IPS-18a (cell line): ENCODE results near the gene POLR3E.
"Not testable (repeated sequence)": the region's sequence is repeated elsewhere in the genome, so short reads cannot be mapped to it uniquely, and the experiment has no call there.

Experiments used
- H3K27ac ChIP-seq: one replicate; pipeline ENCODE4 v1.5.1; 2013; ENCODE audit warnings: low read length
- H3K27me3 ChIP-seq: one replicate; pipeline ENCODE4 v1.6.1; 2013; ENCODE audit warnings: mild to moderate bottlenecking, low read length; ENCODE audit not compliant: control insufficient read depth, insufficient read depth
- H3K36me3 ChIP-seq: one replicate; pipeline ENCODE4 v1.6.1; 2013; ENCODE audit warnings: low read depth, low read length; ENCODE audit not compliant: control insufficient read depth
- H3K4me1 ChIP-seq: one replicate; pipeline ENCODE4 v1.6.1; 2013; ENCODE audit warnings: low read depth, low read length; ENCODE audit not compliant: control insufficient read depth
- H3K4me3 ChIP-seq: one replicate; pipeline ENCODE4 v1.5.1; 2013; ENCODE audit warnings: low read length
- H3K9ac ChIP-seq: one replicate; pipeline ENCODE4 v1.6.1; 2013; ENCODE audit warnings: mild to moderate bottlenecking, low read length, moderate library complexity
- H3K9me3 ChIP-seq: one replicate; pipeline ENCODE4 v1.6.1; 2013; ENCODE audit warnings: low read depth, low read length; ENCODE audit not compliant: control insufficient read depth

The POLR3E gene

GRCh38 chr16:22346483-22346882, 49.3 kb downstream of the POLR3E start:
- Histone ChIP-seq H3K9me3 (no peaks in the 10 kb centered on the region), H3K27me3 (no peaks in the 10 kb centered on the region), H3K36me3 (peaks cover 37% of the 10 kb centered on the region), H3K4me1 (no peaks in the 10 kb centered on the region), H3K27ac (no peak overlapping the region), H3K9ac (no peak overlapping the region), H3K4me3 (no peak overlapping the region)

- H3K36me3 ChIP-seq: peaks cover 37% of the 10 kb centered on the region
- no peaks in the 10 kb centered on the region for H3K27me3 ChIP-seq
- no peaks in the 10 kb centered on the region for H3K4me1 ChIP-seq
- no peak overlapping the region for H3K27ac ChIP-seq
- no peaks in the 10 kb centered on the region for H3K9me3 ChIP-seq
- H3K4me3 ChIP-seq: no peak overlapping the region
- H3K9ac ChIP-seq: no peak overlapping the region
Measured at GRCh38 chr16:22347100-22347820, 50.1 kb downstream of the POLR3E start.

- Histone ChIP-seq H3K9ac (no peak overlapping the region), H3K27me3 (no peaks in the 10 kb centered on the region), H3K4me3 (no peak overlapping the region), H3K4me1 (peaks cover 4% of the 10 kb centered on the region), H3K9me3 (no peaks in the 10 kb centered on the region), H3K27ac (no peak overlapping the region), H3K36me3 (peaks cover 37% of the 10 kb centered on the region)
Measured at GRCh38 chr16:22348291-22348690, 51.1 kb downstream of the POLR3E start.

GRCh38 chr16:22351017-22351416, 53.8 kb downstream of the POLR3E start:
- H3K27me3 ChIP-seq, H3K9me3 ChIP-seq, H3K4me3 ChIP-seq, H3K9ac ChIP-seq, H3K27ac ChIP-seq: not testable (repeated sequence)
- H3K36me3 ChIP-seq: peaks cover 35% of the 10 kb centered on the region
- peaks cover 15% of the 10 kb centered on the region for H3K4me1 ChIP-seq

GRCh38 chr16:22352140-22352539, 54.9 kb downstream of the POLR3E start:
- H3K27me3 ChIP-seq: no peaks in the 10 kb centered on the region
- no peak overlapping the region for H3K27ac ChIP-seq
- H3K4me1 ChIP-seq: peaks cover 15% of the 10 kb centered on the region
- H3K36me3 ChIP-seq: peaks cover 24% of the 10 kb centered on the region
- no peak overlapping the region for H3K4me3 ChIP-seq
- no peak overlapping the region for H3K9ac ChIP-seq
- no peaks in the 10 kb centered on the region for H3K9me3 ChIP-seq

GRCh38 chr16:22352723-22353122, 55.5 kb downstream of the POLR3E start:
- no peak overlapping the region for H3K27ac ChIP-seq
- no peaks in the 10 kb centered on the region for H3K9me3 ChIP-seq
- H3K4me3 ChIP-seq: no peak overlapping the region
- H3K36me3 ChIP-seq: peaks cover 18% of the 10 kb centered on the region
- no peak overlapping the region for H3K9ac ChIP-seq
- H3K4me1 ChIP-seq: peaks cover 15% of the 10 kb centered on the region
- H3K27me3 ChIP-seq: no peaks in the 10 kb centered on the region

- H3K27ac ChIP-seq: no peak overlapping the region
- no peaks in the 10 kb centered on the region for H3K27me3 ChIP-seq
- H3K9me3 ChIP-seq: no peaks in the 10 kb centered on the region
- H3K4me3 ChIP-seq: no peak overlapping the region
- H3K36me3 ChIP-seq: peaks cover 14% of the 10 kb centered on the region
- peak overlapping the region; percentile 2 for H3K9ac ChIP-seq
- H3K4me1 ChIP-seq: peaks cover 15% of the 10 kb centered on the region
Measured at GRCh38 chr16:22353191-22353919, 56.1 kb downstream of the POLR3E start.

GRCh38 chr16:22353933-22354541, 56.8 kb downstream of the POLR3E start:
- H3K4me1 ChIP-seq: peaks cover 15% of the 10 kb centered on the region
- no peak overlapping the region for H3K4me3 ChIP-seq
- H3K9ac ChIP-seq: peak overlapping the region; percentile 2
- no peaks in the 10 kb centered on the region for H3K27me3 ChIP-seq
- H3K36me3 ChIP-seq: peaks cover 7% of the 10 kb centered on the region
- H3K9me3 ChIP-seq: no peaks in the 10 kb centered on the region
- no peak overlapping the region for H3K27ac ChIP-seq

- Histone ChIP-seq H3K9me3 (no peaks in the 10 kb centered on the region), H3K27ac (no peak overlapping the region), H3K27me3 (no peaks in the 10 kb centered on the region), H3K4me3 (no peak overlapping the region), H3K4me1 (peaks cover 15% of the 10 kb centered on the region), H3K9ac (no peak overlapping the region), H3K36me3 (no peaks in the 10 kb centered on the region)
Measured at GRCh38 chr16:22355487-22355908, 58.3 kb downstream of the POLR3E start.

- no peak overlapping the region for H3K4me3 ChIP-seq
- no peak overlapping the region for H3K9ac ChIP-seq
- H3K4me1 ChIP-seq: peaks cover 15% of the 10 kb centered on the region
- no peaks in the 10 kb centered on the region for H3K27me3 ChIP-seq
- H3K36me3 ChIP-seq: peaks cover under 1% of the 10 kb centered on the region
- H3K9me3 ChIP-seq: no peaks in the 10 kb centered on the region
- H3K27ac ChIP-seq: no peak overlapping the region
Measured at GRCh38 chr16:22356930-22357634, 59.9 kb downstream of the POLR3E start.

GRCh38 chr16:22357635-22357971, 60.4 kb downstream of the POLR3E start:
- H3K4me1 ChIP-seq: peaks cover 15% of the 10 kb centered on the region
- no peak overlapping the region for H3K9ac ChIP-seq
- H3K4me3 ChIP-seq: no peak overlapping the region
- H3K9me3 ChIP-seq: no peaks in the 10 kb centered on the region
- no peak overlapping the region for H3K27ac ChIP-seq
- H3K27me3 ChIP-seq: no peaks in the 10 kb centered on the region
- H3K36me3 ChIP-seq: peaks cover 5% of the 10 kb centered on the region
